Neural progenitor cell (in vitro differentiated cells): ENCODE data around the gene NTRK3. TPM values are rescaled to one million over a fixed set of nuclear protein-coding genes. Genes with fewer than 3 reads are reported as not detected.

Experiments used
- DNase-seq: peaks from one replicate; pipeline ENCODE4 v3.0.0-alpha.2; 2016; ENCODE audit warnings: low spot score
- H2AFZ ChIP-seq: fragments of 200-600 bp; sonication (generic); replicated peaks from 2 replicates; pipeline ENCODE4 v1.6.1; 2016; ENCODE audit warnings: antibody characterized with exemption
- H3F3A ChIP-seq: fragments of 200-600 bp; sonication (generic); 2 replicates; pipeline ENCODE4 v1.6.1; 2016; ENCODE audit warnings: antibody characterized with exemption, low read depth
- H3K27ac ChIP-seq: fragments of 200-600 bp; sonication (generic); 2 replicates; pipeline ENCODE4 v1.5.1; 2016; ENCODE audit warnings: mild to moderate bottlenecking
- H3K27me3 ChIP-seq: fragments of 200-600 bp; sonication (generic); 2 replicates; pipeline ENCODE4 v1.6.1; 2016; ENCODE audit warnings: mild to moderate bottlenecking, moderate library complexity
- H3K36me3 ChIP-seq: fragments of 200-600 bp; sonication (generic); 2 replicates; pipeline ENCODE4 v1.5.1; 2016
- H3K4me1 ChIP-seq: fragments of 200-600 bp; sonication (generic); 2 replicates; pipeline ENCODE4 v1.6.1; 2016; ENCODE audit warnings: mixed run types
- H3K4me2 ChIP-seq: fragments of 200-600 bp; sonication (generic); 2 replicates; pipeline ENCODE4 v1.6.1; 2016
- H3K4me3 ChIP-seq: fragments of 200-600 bp; sonication (generic); 2 replicates; pipeline ENCODE4 v1.5.1; 2016
- H3K79me2 ChIP-seq: fragments of 200-600 bp; sonication (generic); 2 replicates; pipeline ENCODE4 v1.6.1; 2016; ENCODE audit warnings: low read depth
- H3K9ac ChIP-seq: fragments of 200-600 bp; sonication (generic); 2 replicates; pipeline ENCODE4 v1.6.1; 2016
- H3K9me3 ChIP-seq: fragments of 200-600 bp; sonication (generic); 2 replicates; pipeline ENCODE4 v1.5.1; 2016; ENCODE audit warnings: low read depth
- H4K20me1 ChIP-seq: fragments of 200-600 bp; sonication (generic); 2 replicates; pipeline ENCODE4 v1.6.1; 2016; ENCODE audit warnings: low read depth
- H3K27ac Mint-ChIP-seq: 3 replicates; pipeline ENCODE4 v1.8.0; 2021; ENCODE audit warnings: mixed read lengths
- H3K27me3 Mint-ChIP-seq: 2 replicates; pipeline ENCODE4 v1.8.0; 2022; ENCODE audit warnings: low read depth, mild to moderate bottlenecking, inconsistent platforms, moderate library complexity, mixed read lengths; ENCODE audit not compliant: insufficient read depth
- H3K36me3 Mint-ChIP-seq: 3 replicates; pipeline ENCODE4 v1.8.0; 2021; ENCODE audit warnings: mixed read lengths
- H3K4me1 Mint-ChIP-seq: 3 replicates; pipeline ENCODE4 v1.8.0; 2021; ENCODE audit warnings: mixed read lengths
- H3K4me3 Mint-ChIP-seq: 3 replicates; pipeline ENCODE4 v1.8.0; 2021; ENCODE audit warnings: mild to moderate bottlenecking, moderate library complexity, mixed read lengths
- H3K9me3 Mint-ChIP-seq: 3 replicates; pipeline ENCODE4 v1.8.0; 2020; ENCODE audit warnings: mixed read lengths
- CTCF ChIP-seq: fragments of 200-600 bp; sonication (generic); IDR thresholded peaks from 2 replicates; pipeline ENCODE4 v1.5.1; 2017; ENCODE audit warnings: antibody characterized with exemption, mild to moderate bottlenecking
- EZH2 ChIP-seq: fragments of 200-600 bp; sonication (generic); IDR thresholded peaks from 2 replicates; pipeline ENCODE4 v1.6.1; 2017; ENCODE audit warnings: antibody characterized with exemption, mild to moderate bottlenecking, moderate library complexity
- EZH2phosphoT487 ChIP-seq: fragments of 200-600 bp; sonication (generic); IDR thresholded peaks from 2 replicates; pipeline ENCODE4 v1.6.1; 2017; ENCODE audit warnings: antibody characterized with exemption
- total RNA-seq: library from RNA; depleted of rRNA; stranded (reverse); fragments of >200 nt; gene quantifications from 2 replicates; pipeline ENCODE4 v1.2.3, GENCODE V29; 2015; ENCODE audit warnings: low replicate concordance

The NTRK3 gene
- total RNA-seq, 1 donor from 2014 or later = 2.0 TPM

GRCh38 chr15:88003541-88004327 is 252.8 kb downstream of the NTRK3 start:
- TF ChIP-seq EZH2phosphoT487 (no peak), CTCF (no peak), EZH2 (no peak)
- no peak overlapping the region for H3K27ac ChIP-seq
- H3K36me3 ChIP-seq = no peaks in the 10 kb centered on the region
- no peak overlapping the region for H2AFZ ChIP-seq
- H3K27me3 ChIP-seq = no peaks in the 10 kb centered on the region
- no peak overlapping the region for H3K9ac ChIP-seq
- Mint-ChIP-seq H3K27me3 (peaks cover 3% of the 10 kb centered on the region), H3K36me3 (no peaks in the 10 kb centered on the region), H3K4me3 (no peak overlapping the region), H3K4me1 (no peaks in the 10 kb centered on the region), H3K27ac (no peak overlapping the region), H3K9me3 (peaks cover 5% of the 10 kb centered on the region)
- DNase-seq = no peak
- H4K20me1 ChIP-seq = no peaks in the 10 kb centered on the region
- H3K4me2 ChIP-seq = no peak overlapping the region
- H3K79me2 ChIP-seq = no peaks in the 10 kb centered on the region
- H3K9me3 ChIP-seq = peaks cover 9% of the 10 kb centered on the region
- no peak overlapping the region for H3K4me3 ChIP-seq
- H3K4me1 ChIP-seq = no peaks in the 10 kb centered on the region
- H3F3A ChIP-seq = no peaks in the 10 kb centered on the region

DNA sequence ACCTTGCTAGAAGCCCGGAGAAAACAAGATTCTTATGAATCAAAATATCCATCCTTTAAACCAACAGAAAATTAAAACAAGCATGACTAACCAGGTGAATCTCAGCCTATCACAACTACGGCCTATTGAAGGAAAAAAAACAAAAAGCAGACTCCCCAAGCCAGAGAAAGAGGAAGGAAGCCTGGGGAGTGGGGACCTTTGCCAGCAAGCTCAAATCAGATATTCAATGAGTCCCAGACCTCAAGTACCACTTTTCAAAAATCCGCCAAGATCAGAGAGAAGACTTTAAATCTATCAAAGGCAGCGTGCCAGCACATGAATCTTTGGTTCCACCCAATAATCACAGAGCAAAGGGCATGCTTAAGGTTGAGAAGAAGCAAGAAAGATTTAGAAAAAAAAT is 253.8 kb downstream of the NTRK3 start:
- H3K9ac ChIP-seq = no peak overlapping the region

GRCh38 chr15:87998630-87999029 is 257.9 kb downstream of the NTRK3 start:
- DNase-seq = no peak
- no peak for TF ChIP-seq EZH2phosphoT487
- TF ChIP-seq EZH2 = no peak
- no peak for TF ChIP-seq CTCF
- H3K36me3 Mint-ChIP-seq = no peaks in the 10 kb centered on the region

More for the DNA sequence above, 253.8 kb downstream of the NTRK3 start:
- Histone ChIP-seq H3K36me3 (no peaks in the 10 kb centered on the region), H3K9me3 (peaks cover 9% of the 10 kb centered on the region), H3K4me3 (no peak overlapping the region), H3K27me3 (no peaks in the 10 kb centered on the region), H4K20me1 (no peaks in the 10 kb centered on the region), H3K79me2 (no peaks in the 10 kb centered on the region), H3K4me2 (no peak overlapping the region), H3K27ac (no peak overlapping the region), H3F3A (no peaks in the 10 kb centered on the region), H2AFZ (no peak overlapping the region), H3K4me1 (no peaks in the 10 kb centered on the region)
- H3K9me3 Mint-ChIP-seq = peaks cover 5% of the 10 kb centered on the region
- peaks cover 2% of the 10 kb centered on the region for H3K27me3 Mint-ChIP-seq
- no peak for TF ChIP-seq CTCF
- no peak for TF ChIP-seq EZH2
- no peak for TF ChIP-seq EZH2phosphoT487
- no peak overlapping the region for H3K27ac Mint-ChIP-seq
- H3K4me1 Mint-ChIP-seq = no peaks in the 10 kb centered on the region
- DNase-seq = no peak
- no peaks in the 10 kb centered on the region for H3K36me3 Mint-ChIP-seq
- no peak overlapping the region for H3K4me3 Mint-ChIP-seq

More at GRCh38 chr15:87998630-87999029, 257.9 kb downstream of the NTRK3 start:
- no peak overlapping the region for H3K4me3 ChIP-seq
- H3K36me3 ChIP-seq = no peaks in the 10 kb centered on the region
- H4K20me1 ChIP-seq = no peaks in the 10 kb centered on the region
- H3K4me1 ChIP-seq = no peaks in the 10 kb centered on the region
- no peaks in the 10 kb centered on the region for H3F3A ChIP-seq
- H3K9ac ChIP-seq = no peak overlapping the region
- Mint-ChIP-seq H3K27ac (no peak overlapping the region), H3K27me3 (peaks cover 2% of the 10 kb centered on the region), H3K9me3 (peaks cover 5% of the 10 kb centered on the region), H3K4me3 (no peak overlapping the region), H3K4me1 (no peaks in the 10 kb centered on the region)
- H3K9me3 ChIP-seq = peaks cover 9% of the 10 kb centered on the region
- no peaks in the 10 kb centered on the region for H3K79me2 ChIP-seq
- no peaks in the 10 kb centered on the region for H3K27me3 ChIP-seq
- H2AFZ ChIP-seq = no peak overlapping the region
- H3K4me2 ChIP-seq = no peak overlapping the region
- H3K27ac ChIP-seq = no peak overlapping the region
